Liver (tissue), 3 donors: ENCODE data around the gene FGD4.

Experiments used
- ATF3 ChIP-seq: IDR thresholded peaks from 2 replicates; pipeline ENCODE4 v1.6.1; 2016; ENCODE audit warnings: antibody characterized with exemption
- CTCF ChIP-seq: fragments of 150-350 bp; IDR thresholded peaks from 2 replicates; pipeline ENCODE4 v1.5.1; 2017; ENCODE audit warnings: improper control_type of control experiment, low read depth, low read length; ENCODE audit not compliant: missing input control
- FOXA1 ChIP-seq: IDR thresholded peaks from 2 replicates; pipeline ENCODE4 v1.6.1; 2016; ENCODE audit warnings: antibody characterized with exemption
- GABPA ChIP-seq, 2 donors: IDR thresholded peaks in 1 of 2; conservative IDR thresholded peaks in 1 of 2; 2 replicates each; pipeline ENCODE4 v1.6.1; 2016; ENCODE audit warnings: antibody characterized with exemption in 2 of 2, mild to moderate bottlenecking in 1 of 2, moderate library complexity in 1 of 2
- HNF4A ChIP-seq, 2 donors: conservative IDR thresholded peaks; 2 replicates each; pipeline ENCODE4 v1.6.1; 2016; ENCODE audit warnings: antibody characterized with exemption in 2 of 2, mild to moderate bottlenecking in 2 of 2
- HNF4G ChIP-seq: IDR thresholded peaks from 2 replicates; pipeline ENCODE4 v1.6.1; 2016; ENCODE audit warnings: antibody characterized with exemption
- JUND ChIP-seq, 2 donors: IDR thresholded peaks; 2 replicates each; pipeline ENCODE4 v1.6.1; 2016; ENCODE audit warnings: antibody characterized with exemption in 2 of 2
- MAX ChIP-seq: IDR thresholded peaks from 2 replicates; pipeline ENCODE4 v1.6.1; 2016; ENCODE audit warnings: antibody characterized with exemption
- RAD21 ChIP-seq, 2 donors: IDR thresholded peaks; 2 replicates each; pipeline ENCODE4 v1.6.1; 2016; ENCODE audit warnings: antibody characterized with exemption in 2 of 2, mild to moderate bottlenecking in 2 of 2
- REST ChIP-seq: IDR thresholded peaks from 2 replicates; pipeline ENCODE4 v1.6.1; 2016; ENCODE audit warnings: antibody characterized with exemption, mild to moderate bottlenecking
- SP1 ChIP-seq: IDR thresholded peaks from 2 replicates; pipeline ENCODE4 v1.6.1; 2018; ENCODE audit warnings: antibody characterized with exemption, mild to moderate bottlenecking
- TAF1 ChIP-seq: conservative IDR thresholded peaks from 2 replicates; pipeline ENCODE4 v1.6.1; 2016; ENCODE audit warnings: antibody characterized with exemption, mild to moderate bottlenecking
- YY1 ChIP-seq: IDR thresholded peaks from 2 replicates; pipeline ENCODE4 v1.6.1; 2016; ENCODE audit warnings: antibody characterized with exemption, mild to moderate bottlenecking
- ZBTB33 ChIP-seq: IDR thresholded peaks from 2 replicates; pipeline ENCODE4 v1.6.1; 2016; ENCODE audit warnings: antibody characterized with exemption
- donor health status: healthy.
- donor health status: healthy.

- no peak for TF ChIP-seq CTCF
- TF ChIP-seq JUND (IDR thresholded peaks at IDR 0.05), result no peak
- no peak for TF ChIP-seq ATF3
- no peak for TF ChIP-seq HNF4G
- no peak for TF ChIP-seq MAX
- TF ChIP-seq TAF1, result no peak
- TF ChIP-seq SP1, result no peak
- no peak for TF ChIP-seq REST
- no peak for TF ChIP-seq YY1
- no peak for TF ChIP-seq HNF4A (conservative IDR thresholded peaks at IDR 0.05)
- no peak for TF ChIP-seq RAD21 (IDR thresholded peaks at IDR 0.05)
- TF ChIP-seq FOXA1, result no peak
- TF ChIP-seq GABPA (IDR thresholded peaks at IDR 0.05 in 1 of 2, conservative IDR thresholded peaks at IDR 0.05 in 1 of 2), result no peak
- no peak for TF ChIP-seq ZBTB33
Observed at GRCh38 chr12:32362892-32363291, 36.5 kb upstream of the FGD4 start.
